ENCODE data around the gene CACNA1I.

GRCh38 chr22:39699631-39700360 lies 129.2 kb downstream of the CACNA1I start:
- no peak for TF ChIP-seq CTCF (IDR thresholded peaks at IDR 0.05; ENCODE audit: insufficient read depth, low read length, poor library complexity, severe bottlenecking)
- no peak for TF ChIP-seq EZH2phosphoT487 (conservative IDR thresholded peaks at IDR 0.05; ENCODE audit: low read length)

Measured in SU-DHL-6 (cell line).